Sigmoid colon (tissue), 4 donors: ENCODE measurements around the gene EP400.

Source experiments
- POLR2AphosphoS5 ChIP-seq, 4 donors: sonication (generic); formaldehyde crosslinking; IDR thresholded peaks; one replicate each; pipeline ENCODE4 v1.6.1; 2017; ENCODE audit warnings: antibody characterized with exemption in 4 of 4
- TF ChIP-seq, protein P1 (sequence below), 4 experiments: fragments of 450-650 bp in 3 of 4; fragments of 200-600 bp in 1 of 4; IDR thresholded peaks; one replicate each; pipeline ENCODE4 v1.5.1; 2016 to 2019; ENCODE audit warnings: antibody characterized with exemption in 4 of 4, mild to moderate bottlenecking in 3 of 4, moderate library complexity in 2 of 4

DNA sequence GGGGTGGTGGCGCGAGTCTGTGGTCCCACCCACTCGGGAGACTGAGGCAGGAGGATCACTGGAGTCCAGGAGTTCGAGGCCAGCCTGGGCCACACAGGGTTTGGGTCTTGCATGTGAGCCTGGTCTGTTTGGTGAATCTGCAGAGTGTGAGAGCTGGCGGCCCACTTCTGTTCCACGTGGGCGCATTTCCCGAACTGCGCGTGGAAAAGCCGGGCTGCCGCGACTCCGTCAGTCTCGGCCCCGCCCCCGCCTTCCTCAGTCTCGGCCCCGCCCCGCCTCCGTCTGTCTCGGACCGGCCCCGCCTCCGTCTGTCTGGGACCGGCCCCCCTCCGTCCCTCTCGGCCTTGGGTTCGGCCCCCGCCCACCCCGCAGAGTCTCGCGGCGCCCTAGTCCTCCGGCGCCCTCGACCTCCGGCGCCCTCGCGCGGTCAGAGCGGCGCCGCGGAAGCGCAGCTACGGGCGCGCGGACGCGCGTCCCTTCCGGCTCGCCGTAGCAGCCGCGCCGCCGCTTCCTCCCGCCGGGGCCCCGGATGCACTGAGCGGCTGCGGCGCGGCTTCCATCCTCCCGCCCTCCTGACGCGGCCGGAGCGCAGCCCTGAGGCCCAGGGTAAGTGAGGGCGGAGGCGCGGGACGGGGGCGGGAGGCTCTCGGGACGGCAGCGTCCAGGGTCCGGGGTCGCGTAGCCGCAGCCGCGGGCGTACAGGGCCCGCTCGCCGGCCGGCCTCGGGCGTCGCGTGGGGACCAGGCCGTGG, at the start of gene EP400:
- TF ChIP-seq, protein P1, sequence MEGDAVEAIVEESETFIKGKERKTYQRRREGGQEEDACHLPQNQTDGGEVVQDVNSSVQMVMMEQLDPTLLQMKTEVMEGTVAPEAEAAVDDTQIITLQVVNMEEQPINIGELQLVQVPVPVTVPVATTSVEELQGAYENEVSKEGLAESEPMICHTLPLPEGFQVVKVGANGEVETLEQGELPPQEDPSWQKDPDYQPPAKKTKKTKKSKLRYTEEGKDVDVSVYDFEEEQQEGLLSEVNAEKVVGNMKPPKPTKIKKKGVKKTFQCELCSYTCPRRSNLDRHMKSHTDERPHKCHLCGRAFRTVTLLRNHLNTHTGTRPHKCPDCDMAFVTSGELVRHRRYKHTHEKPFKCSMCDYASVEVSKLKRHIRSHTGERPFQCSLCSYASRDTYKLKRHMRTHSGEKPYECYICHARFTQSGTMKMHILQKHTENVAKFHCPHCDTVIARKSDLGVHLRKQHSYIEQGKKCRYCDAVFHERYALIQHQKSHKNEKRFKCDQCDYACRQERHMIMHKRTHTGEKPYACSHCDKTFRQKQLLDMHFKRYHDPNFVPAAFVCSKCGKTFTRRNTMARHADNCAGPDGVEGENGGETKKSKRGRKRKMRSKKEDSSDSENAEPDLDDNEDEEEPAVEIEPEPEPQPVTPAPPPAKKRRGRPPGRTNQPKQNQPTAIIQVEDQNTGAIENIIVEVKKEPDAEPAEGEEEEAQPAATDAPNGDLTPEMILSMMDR (IDR thresholded peaks at IDR 0.05) = peak in 1 of 4 experiments; percentile 48
- peak; percentile 30 to 74 (median 62) for TF ChIP-seq POLR2AphosphoS5 (IDR thresholded peaks at IDR 0.05)
